ENCODE results near the gene FBXO41.

FBXO41 gene

DNA sequence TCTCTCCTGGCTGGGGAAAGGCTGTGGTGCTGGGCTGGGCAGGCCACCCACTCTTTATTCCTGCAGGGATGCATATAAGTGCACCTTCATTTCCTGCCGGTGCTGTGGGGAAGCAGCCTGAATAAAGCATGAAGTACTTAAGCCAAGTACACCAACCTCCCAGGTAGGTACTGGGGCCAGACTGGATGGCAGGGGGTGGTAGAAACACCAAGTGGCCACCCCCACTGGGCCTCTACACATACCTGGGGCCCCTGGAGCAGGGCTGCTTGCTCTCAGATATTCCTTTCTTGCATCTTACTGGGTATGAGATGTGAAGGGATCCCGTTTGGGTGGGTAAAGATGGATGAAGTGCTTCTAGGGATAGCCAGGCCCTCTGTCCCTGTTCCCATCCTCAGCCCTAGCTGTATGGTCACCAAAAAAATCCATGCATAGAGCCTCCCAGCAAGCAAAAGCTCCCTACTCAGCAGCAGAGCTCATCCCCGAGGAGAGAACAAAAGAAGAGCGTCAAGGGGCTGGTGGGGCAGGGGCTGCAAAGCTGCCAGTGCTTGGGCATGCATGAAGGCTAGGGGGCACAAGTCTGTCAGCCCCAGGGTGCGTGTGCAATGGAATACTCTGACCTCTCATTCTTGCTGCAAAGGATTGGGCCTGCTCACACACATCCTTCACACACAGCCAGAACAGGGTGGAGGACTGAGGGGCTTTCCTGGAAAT is 28.2 kb downstream of the FBXO41 start:
- H3K4me3 ChIP-seq (ENCODE audit: low read length) = no peak overlapping the region
- TF ChIP-seq, protein P1, sequence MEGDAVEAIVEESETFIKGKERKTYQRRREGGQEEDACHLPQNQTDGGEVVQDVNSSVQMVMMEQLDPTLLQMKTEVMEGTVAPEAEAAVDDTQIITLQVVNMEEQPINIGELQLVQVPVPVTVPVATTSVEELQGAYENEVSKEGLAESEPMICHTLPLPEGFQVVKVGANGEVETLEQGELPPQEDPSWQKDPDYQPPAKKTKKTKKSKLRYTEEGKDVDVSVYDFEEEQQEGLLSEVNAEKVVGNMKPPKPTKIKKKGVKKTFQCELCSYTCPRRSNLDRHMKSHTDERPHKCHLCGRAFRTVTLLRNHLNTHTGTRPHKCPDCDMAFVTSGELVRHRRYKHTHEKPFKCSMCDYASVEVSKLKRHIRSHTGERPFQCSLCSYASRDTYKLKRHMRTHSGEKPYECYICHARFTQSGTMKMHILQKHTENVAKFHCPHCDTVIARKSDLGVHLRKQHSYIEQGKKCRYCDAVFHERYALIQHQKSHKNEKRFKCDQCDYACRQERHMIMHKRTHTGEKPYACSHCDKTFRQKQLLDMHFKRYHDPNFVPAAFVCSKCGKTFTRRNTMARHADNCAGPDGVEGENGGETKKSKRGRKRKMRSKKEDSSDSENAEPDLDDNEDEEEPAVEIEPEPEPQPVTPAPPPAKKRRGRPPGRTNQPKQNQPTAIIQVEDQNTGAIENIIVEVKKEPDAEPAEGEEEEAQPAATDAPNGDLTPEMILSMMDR (conservative IDR thresholded peaks at IDR 0.05; ENCODE audit: low read depth, low read length) = no peak
- DNase-seq (ENCODE audit: low read depth) = no peak

DNA sequence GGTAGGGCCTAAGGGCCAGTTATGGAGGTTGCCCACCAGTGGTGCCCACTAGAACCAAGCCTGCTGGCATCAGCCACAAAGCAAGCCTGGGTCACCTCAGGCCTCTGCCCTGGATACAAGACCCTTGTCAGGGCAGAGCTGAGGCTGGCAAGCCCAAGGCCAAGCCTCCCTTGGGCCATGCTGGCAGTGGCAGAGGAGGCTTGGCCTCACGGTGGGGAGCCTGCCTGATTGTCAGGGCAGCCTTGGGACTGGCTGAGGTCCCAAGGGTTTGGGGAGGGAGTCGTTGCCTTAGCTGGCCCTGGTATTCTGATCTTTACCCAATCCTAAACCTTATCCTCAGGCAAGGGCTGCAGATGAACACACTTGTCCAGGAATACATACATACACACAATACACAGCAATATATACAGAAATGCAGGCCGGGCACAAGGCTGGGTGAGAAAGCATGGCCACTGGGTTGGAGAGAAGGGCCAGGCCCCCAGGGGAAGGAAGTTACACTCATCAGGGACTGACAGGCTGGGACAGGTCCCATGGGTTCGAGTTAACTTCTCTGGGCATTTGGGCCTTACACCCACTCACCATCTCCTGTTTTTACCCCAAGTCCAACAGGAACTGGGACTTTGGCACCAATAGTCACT is 29.2 kb downstream of the FBXO41 start:
- DNase-seq (ENCODE audit: low read depth) = no peak

DNA sequence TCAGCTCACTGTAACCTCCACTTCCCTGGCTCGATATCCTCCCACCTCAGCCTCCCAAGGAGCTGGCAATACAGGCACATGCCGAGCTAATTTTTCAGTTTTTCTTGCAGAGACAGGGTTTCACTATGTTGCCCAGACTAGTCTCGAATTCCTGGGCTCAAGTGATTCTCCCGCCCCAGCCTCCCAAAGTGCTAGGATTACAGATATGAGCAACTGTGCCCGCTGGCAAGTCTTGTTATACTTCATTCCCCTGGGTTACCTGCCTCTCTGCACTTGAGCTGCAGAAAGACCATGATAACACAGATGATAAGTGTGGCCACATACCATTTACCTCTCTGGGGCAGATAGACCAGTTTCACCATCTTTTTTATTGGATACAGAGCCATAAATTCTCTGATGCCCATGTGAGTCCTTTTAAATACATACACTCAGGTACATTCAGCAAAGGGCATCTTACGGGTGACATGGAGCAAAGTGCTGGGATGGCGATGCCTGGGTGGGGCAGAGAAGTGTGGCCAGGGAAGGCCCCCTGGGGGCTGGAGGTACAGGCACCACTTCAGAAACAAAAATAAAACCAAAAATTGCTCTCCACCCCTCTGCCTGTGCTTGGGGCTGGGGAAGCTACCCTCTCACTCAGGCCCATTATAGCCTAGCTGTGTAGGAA is 29.8 kb downstream of the FBXO41 start:
- no peak overlapping the region for H3K4me3 ChIP-seq (ENCODE audit: low read length)
- TF ChIP-seq, protein P1 (conservative IDR thresholded peaks at IDR 0.05; ENCODE audit: low read depth, low read length) = no peak
- no peak for DNase-seq (ENCODE audit: low read depth)

More for the DNA sequence above, 29.2 kb downstream of the FBXO41 start:
- TF ChIP-seq, protein P1 (conservative IDR thresholded peaks at IDR 0.05; ENCODE audit: low read depth, low read length) = no peak
- no peak overlapping the region for H3K4me3 ChIP-seq (ENCODE audit: low read length)

DNA sequence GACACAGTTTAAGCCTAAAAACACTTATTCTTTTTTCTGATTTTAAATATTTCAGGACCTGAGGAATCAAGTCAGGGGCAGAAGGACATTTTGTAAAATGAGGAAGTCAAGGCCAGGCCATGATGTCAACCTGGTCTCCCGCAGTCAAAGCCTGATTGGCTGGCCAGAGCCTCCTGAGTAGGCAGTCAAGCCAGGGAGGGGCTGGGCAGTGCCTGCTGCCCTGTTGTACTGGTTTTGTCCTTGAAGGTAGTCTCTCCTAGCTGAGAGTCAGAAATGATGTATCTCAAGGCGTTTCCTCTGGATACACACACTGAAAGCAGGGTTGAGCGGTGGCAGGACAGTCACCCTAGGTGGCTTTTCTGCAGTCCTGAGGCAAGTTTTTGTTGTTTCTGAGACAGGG is 30.4 kb downstream of the FBXO41 start:
- no peak for DNase-seq (ENCODE audit: low read depth)
- TF ChIP-seq, protein P1 (conservative IDR thresholded peaks at IDR 0.05; ENCODE audit: low read depth, low read length) = no peak
- H3K4me3 ChIP-seq (ENCODE audit: low read length) = no peak overlapping the region

DNA sequence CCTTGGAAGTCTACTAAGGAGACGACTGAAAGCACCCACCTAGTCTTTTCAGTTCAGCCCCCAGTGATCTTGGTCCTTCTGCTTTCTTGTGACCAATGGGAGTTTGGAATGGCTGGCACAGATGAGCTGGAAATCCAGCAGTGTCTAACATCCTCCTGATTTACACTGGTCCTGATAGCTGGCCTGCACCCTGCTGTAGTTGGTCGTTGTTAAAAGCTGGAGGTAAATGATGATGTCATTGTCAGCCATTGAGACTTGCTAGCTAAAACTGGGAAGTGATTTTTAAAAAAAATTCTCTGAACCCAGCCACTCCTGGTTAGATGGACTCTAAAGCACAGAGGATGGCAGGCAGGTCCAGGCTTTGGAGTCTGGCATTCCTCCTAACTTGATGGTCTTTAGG is 30.9 kb downstream of the FBXO41 start:
- DNase-seq (ENCODE audit: low read depth) = no peak
- H3K4me3 ChIP-seq (ENCODE audit: low read length) = no peak overlapping the region
- TF ChIP-seq, protein P1 (conservative IDR thresholded peaks at IDR 0.05; ENCODE audit: low read depth, low read length) = no peak

DNA sequence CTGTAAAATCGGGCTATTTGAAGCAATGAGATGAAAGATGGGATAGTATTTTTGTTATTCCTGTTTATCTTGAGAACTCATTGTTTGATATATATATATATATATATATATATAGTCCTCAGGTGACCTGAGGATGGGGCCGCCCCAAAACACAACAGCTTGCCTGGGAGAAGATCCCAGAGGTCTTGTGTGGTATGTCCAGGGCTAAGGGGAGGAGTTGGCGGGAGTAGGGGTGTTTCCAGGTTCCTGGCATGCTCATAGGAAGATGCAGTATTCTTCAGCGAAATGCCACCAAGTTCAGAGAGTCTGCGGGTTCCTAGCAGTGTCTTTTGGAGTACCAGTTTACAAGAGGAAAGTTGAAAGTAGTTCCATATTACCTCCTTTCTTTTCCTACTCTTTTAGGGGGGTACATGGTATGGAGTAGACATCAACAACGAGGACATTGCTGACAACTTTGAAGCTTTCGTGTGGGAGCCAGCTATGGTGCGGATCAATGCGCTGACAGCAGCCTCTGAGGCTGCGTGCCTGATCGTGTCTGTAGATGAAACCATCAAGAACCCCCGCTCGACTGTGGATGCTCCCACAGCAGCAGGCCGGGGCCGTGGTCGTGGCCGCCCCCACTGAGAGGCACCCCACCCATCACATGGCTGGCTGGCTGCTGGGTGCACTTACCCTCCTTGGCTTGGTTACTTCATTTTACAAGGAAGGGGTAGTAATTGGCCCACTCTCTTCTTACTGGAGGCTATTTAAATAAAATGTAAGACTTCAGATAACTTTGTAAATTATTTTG is 31.8 kb downstream of the FBXO41 start:
- no peak for DNase-seq (ENCODE audit: low read depth)
- no peak overlapping the region for H3K4me3 ChIP-seq (ENCODE audit: low read length)
- TF ChIP-seq, protein P1 (conservative IDR thresholded peaks at IDR 0.05; ENCODE audit: low read depth, low read length) = no peak
